Measurements from ENCODE around the gene TMEM184B.

DNA sequence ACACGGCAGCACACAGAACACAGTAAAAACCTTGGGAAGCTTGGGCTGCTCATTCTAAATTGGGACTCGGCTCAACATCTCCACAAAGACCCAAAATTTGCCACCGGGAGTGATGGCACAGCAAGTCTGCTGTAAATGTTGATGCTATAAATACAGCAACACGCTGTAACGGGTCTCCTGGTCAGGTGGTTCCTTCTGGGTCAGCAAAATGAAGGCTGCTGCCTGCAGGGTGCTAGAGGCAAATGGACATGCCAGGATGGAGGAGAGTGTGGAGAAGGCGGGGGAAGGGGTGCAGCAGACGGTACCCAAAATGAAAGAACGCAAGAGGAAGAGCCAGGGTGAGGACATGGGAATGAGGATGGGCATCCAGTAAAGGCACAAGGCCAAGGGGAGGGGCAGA, 40.6 kb downstream of the TMEM184B start:
- TF ChIP-seq, protein P1, sequence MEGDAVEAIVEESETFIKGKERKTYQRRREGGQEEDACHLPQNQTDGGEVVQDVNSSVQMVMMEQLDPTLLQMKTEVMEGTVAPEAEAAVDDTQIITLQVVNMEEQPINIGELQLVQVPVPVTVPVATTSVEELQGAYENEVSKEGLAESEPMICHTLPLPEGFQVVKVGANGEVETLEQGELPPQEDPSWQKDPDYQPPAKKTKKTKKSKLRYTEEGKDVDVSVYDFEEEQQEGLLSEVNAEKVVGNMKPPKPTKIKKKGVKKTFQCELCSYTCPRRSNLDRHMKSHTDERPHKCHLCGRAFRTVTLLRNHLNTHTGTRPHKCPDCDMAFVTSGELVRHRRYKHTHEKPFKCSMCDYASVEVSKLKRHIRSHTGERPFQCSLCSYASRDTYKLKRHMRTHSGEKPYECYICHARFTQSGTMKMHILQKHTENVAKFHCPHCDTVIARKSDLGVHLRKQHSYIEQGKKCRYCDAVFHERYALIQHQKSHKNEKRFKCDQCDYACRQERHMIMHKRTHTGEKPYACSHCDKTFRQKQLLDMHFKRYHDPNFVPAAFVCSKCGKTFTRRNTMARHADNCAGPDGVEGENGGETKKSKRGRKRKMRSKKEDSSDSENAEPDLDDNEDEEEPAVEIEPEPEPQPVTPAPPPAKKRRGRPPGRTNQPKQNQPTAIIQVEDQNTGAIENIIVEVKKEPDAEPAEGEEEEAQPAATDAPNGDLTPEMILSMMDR (IDR thresholded peaks at IDR 0.05), result no peak
- no peak for TF ChIP-seq TFCP2L1 (CRISPR knock-in tag; IDR thresholded peaks at IDR 0.05)
- no peak for TF ChIP-seq KDM5A (IDR thresholded peaks at IDR 0.05)
- no peak for TF ChIP-seq BCL3 (IDR thresholded peaks at IDR 0.05)
- TF ChIP-seq CBX8 (IDR thresholded peaks at IDR 0.05), result no peak
- TF ChIP-seq, protein P2, sequence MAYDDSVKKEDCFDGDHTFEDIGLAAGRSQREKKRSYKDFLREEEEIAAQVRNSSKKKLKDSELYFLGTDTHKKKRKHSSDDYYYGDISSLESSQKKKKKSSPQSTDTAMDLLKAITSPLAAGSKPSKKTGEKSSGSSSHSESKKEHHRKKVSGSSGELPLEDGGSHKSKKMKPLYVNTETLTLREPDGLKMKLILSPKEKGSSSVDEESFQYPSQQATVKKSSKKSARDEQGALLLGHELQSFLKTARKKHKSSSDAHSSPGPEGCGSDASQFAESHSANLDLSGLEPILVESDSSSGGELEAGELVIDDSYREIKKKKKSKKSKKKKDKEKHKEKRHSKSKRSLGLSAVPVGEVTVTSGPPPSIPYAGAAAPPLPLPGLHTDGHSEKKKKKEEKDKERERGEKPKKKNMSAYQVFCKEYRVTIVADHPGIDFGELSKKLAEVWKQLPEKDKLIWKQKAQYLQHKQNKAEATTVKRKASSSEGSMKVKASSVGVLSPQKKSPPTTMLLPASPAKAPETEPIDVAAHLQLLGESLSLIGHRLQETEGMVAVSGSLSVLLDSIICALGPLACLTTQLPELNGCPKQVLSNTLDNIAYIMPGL (CRISPR knock-in tag; IDR thresholded peaks at IDR 0.05; ENCODE audit: borderline replicate concordance), result no peak
- TF ChIP-seq RCOR1 (IDR thresholded peaks at IDR 0.05; ENCODE audit: low read depth, low read length), result no peak
- TF ChIP-seq, protein P3, sequence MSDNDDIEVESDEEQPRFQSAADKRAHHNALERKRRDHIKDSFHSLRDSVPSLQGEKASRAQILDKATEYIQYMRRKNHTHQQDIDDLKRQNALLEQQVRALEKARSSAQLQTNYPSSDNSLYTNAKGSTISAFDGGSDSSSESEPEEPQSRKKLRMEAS (IDR thresholded peaks at IDR 0.05), result no peak
- no peak for TF ChIP-seq SMC3 (IDR thresholded peaks at IDR 0.05)
- TF ChIP-seq BHLHE40 (IDR thresholded peaks at IDR 0.05; ENCODE audit: low read depth, low read length), result no peak
- TF ChIP-seq POLR2A (IDR thresholded peaks at IDR 0.05; ENCODE audit: low read length), result no peak
- no peak for TF ChIP-seq RFX5 (IDR thresholded peaks at IDR 0.05)
- TF ChIP-seq, protein P4, sequence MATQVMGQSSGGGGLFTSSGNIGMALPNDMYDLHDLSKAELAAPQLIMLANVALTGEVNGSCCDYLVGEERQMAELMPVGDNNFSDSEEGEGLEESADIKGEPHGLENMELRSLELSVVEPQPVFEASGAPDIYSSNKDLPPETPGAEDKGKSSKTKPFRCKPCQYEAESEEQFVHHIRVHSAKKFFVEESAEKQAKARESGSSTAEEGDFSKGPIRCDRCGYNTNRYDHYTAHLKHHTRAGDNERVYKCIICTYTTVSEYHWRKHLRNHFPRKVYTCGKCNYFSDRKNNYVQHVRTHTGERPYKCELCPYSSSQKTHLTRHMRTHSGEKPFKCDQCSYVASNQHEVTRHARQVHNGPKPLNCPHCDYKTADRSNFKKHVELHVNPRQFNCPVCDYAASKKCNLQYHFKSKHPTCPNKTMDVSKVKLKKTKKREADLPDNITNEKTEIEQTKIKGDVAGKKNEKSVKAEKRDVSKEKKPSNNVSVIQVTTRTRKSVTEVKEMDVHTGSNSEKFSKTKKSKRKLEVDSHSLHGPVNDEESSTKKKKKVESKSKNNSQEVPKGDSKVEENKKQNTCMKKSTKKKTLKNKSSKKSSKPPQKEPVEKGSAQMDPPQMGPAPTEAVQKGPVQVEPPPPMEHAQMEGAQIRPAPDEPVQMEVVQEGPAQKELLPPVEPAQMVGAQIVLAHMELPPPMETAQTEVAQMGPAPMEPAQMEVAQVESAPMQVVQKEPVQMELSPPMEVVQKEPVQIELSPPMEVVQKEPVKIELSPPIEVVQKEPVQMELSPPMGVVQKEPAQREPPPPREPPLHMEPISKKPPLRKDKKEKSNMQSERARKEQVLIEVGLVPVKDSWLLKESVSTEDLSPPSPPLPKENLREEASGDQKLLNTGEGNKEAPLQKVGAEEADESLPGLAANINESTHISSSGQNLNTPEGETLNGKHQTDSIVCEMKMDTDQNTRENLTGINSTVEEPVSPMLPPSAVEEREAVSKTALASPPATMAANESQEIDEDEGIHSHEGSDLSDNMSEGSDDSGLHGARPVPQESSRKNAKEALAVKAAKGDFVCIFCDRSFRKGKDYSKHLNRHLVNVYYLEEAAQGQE (IDR thresholded peaks at IDR 0.05), result no peak
- no peak for TF ChIP-seq JUNB (IDR thresholded peaks at IDR 0.05)
